ENCODE measurements around the gene UBL4A.
A peak's percentile ranks its signal among the peaks of the same experiment; 100 is the strongest.

Gene UBL4A

DNA sequence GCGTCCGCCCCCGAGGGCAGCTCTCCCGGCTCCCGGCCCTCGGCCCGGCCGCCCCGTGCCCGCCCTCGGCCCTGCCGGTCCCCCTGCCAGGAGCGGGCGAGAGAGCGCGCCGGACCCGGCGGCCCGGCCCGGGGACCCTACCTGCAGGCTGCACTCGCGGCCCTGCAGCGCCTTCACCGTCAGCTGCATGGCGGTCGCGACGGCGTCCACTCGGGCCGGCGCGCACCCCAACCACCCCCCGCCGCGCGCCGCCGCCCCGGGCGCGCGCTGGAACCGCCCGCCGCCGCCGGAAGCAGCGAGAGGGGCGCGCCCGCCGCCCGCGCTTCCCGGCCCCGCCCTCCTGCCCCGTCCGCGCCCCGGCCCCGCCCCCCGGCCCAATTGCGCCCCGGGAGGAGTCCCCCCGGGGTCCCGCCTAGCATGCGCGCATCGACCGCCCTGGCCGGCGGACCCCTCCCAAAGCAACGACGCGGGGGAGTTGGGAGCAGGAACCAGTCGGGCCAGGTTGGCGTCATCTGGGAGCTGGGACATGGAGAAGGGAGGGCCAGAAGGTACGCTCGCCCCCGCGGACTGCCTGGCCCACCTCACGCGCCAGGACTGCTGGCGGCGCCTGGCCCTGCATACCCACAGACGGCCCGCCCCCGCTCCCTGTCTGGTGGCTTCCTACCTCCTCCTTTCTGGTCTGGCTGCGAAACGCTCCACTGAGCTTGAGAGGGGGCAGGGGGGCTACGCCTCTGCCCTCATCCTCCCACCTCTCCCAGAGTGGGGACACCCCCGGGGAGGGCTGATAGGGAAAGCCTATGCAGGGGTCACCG, at the start of gene UBL4A:
TSS of gene UBL4A (minus strand) at position 220 of the 812 bp plus-strand sequence. CDS start at position 189, 31 bp downstream.
- peak; percentile 64 for DNase-seq

- no peak for DNase-seq
Observed at GRCh38 chrX:154535892-154536291, 49.5 kb upstream of the UBL4A start.

GRCh38 chrX:154534526-154535322, 48.3 kb upstream of the UBL4A start:
- peak; percentile 88 for DNase-seq

DNA sequence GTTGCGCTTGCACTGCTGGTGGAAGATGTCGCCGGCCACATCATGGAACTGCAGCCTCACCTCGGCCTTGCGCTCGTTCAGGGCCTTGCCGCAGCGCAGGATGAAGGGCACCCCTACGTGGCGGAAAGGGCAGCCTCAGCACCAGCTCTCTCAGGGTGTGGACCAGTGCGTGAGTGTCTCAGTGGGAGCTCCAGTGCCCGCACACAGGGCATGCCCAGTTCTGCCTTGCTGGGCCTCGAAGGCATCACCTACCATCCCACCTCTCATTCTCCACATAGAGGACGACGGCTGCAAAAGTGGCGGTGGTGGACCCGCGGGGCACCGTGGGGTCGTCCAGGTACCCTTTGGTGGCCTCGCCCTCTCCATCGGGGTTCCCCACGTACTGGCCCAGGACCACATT, 46.3 kb upstream of the UBL4A start:
- DNase-seq: no peak

DNA sequence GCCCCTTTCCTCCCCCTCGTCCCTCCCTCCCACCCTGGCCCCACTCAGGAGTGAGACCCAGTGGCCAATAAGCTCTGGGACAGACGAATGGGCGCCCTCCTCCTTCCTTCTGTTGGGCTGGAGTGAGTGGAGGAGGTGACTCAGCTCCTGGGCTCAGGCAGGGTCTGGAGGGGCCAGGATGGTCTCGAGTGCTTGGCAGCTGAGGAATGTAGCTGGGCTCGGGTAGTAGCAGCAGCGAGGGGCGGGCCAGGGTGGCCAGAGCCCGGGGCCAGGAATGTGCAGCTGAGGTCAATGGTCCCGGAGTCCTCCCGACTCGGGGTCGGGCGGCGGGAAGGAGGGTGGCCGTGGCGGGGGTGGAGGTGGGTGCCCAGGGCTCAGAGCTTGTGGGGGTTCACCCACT, 45.2 kb upstream of the UBL4A start:
- no peak for DNase-seq

GRCh38 chrX:154530286-154530685, 43.9 kb upstream of the UBL4A start:
- no peak for DNase-seq

- no peak for DNase-seq
Observed at GRCh38 chrX:154529206-154529612, 42.8 kb upstream of the UBL4A start.

- DNase-seq: peak; percentile 65
Observed at GRCh38 chrX:154526901-154527675, 40.7 kb upstream of the UBL4A start.

GRCh38 chrX:154525606-154526490, 39.4 kb upstream of the UBL4A start:
- DNase-seq: no peak

- DNase-seq: no peak
Observed at GRCh38 chrX:154519389-154519788, 33.0 kb upstream of the UBL4A start.

- no peak for DNase-seq
Observed at GRCh38 chrX:154517101-154517781, 30.8 kb upstream of the UBL4A start.

GRCh38 chrX:154516656-154517100, 30.3 kb upstream of the UBL4A start:
- peak; percentile 37 for DNase-seq

- DNase-seq: peak; percentile 94
Observed at GRCh38 chrX:154515966-154516655, 29.7 kb upstream of the UBL4A start, which contains the start of gene FAM3A. TSS of gene FAM3A (minus strand) at chrX:154516232. CDS start at chrX:154515772, 460 bp downstream.

GRCh38 chrX:154515090-154515965, 28.9 kb upstream of the UBL4A start:
- peak; percentile 50 for DNase-seq

DNA sequence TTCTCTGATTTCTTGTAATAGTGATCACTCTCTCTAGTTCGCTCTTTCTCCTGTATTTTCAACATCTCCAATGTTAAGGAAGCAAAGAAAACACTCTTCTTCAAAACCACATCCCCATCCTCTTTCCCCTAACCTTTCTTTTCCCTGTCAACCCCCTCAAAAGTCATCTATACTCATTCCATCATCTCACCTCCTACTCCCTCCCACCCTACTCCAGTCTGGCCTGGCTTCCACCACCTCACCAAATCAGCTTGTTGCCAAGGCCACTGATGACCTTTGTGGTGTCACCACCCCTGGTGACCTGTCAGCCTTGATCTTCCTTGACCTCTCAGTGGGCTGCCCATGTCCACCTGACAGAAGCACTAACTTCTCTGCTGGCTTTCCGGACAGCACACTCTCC, 27.3 kb upstream of the UBL4A start:
- DNase-seq: no peak

DNA sequence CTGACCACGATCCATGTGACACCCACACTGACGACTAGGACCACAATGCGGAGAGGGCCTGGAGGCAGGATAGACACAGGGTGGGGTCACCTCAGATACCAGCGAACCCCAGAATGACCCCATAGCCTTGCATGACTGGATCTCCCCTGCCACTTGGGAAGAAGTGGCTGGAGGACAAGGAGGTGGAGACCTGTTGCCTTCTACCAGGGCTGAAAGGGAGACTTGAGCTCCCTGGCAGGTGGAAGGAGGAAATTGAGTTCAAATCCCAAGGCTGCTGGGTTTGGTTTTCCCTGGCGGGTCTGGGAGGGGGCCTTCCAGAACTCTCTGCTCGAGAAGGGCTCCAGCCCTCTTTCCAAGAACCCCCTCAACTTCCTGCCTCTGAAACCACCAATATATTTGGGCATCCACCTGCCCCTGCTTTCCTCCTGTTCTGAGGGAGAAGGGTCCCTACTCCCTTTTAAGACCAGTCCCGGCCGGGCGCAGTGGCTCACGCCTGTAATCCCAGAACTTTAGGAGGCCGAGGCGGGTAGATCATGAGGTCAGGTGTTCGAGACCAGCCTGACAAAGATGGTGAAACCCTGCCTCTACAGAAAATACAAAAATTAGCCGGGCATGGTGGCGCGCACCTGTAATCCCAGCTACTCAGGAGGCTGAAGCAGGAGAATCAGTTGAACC, 26.6 kb upstream of the UBL4A start:
- no peak for DNase-seq

GRCh38 chrX:154511761-154512160, 25.3 kb upstream of the UBL4A start:
- DNase-seq: no peak

GRCh38 chrX:154509455-154509854, 23.0 kb upstream of the UBL4A start:
- no peak for DNase-seq

DNA sequence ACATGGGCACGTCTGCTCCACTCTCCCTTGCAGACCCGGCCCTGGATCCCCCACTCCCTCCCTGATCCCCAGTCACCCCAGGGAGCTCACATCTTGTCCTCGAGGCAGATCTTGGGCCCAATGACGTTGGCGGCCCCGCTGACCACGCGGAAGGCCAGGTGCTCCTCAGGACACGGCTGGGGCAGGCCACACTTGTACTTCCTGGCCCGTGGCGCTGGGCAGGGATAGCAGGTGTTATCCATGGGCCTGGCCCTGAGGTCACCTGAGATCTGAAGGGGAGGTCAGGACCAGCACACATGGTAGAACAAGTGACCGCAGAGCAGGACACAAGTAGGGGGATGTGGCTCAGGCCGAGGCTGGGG, 21.9 kb upstream of the UBL4A start:
- no peak for DNase-seq

Data from CD4-positive, alpha-beta T cell treated with Interleukin-17A for 1 hour (primary cell).